ENCODE data around the gene FOXL2NB. TPM values are rescaled to one million over a fixed set of nuclear protein-coding genes. Genes with fewer than 3 reads are reported as not detected.

The FOXL2NB gene
- total RNA-seq, 1 donor from 2014 or later, result under 0.01 TPM

GRCh38 chr3:138976047-138976446 lies 29.0 kb downstream of the FOXL2NB start:
- Histone ChIP-seq H3K4me3 (ENCODE audit: low read depth, low read length) (no peak overlapping the region), H3K36me3 (ENCODE audit: control insufficient read depth, insufficient read depth, low read length) (no peaks in the 10 kb centered on the region), H3K27me3 (ENCODE audit: control insufficient read depth, insufficient read depth, low read length) (no peaks in the 10 kb centered on the region)
- FAIRE-seq, result no peak
- no peak for TF ChIP-seq CTCF (IDR thresholded peaks at IDR 0.05; ENCODE audit: insufficient read depth, low read length, severe bottlenecking)
- no peak for DNase-seq (ENCODE audit: low read depth)

- Histone ChIP-seq H3K4me3 (ENCODE audit: low read depth, low read length) (no peak overlapping the region), H3K36me3 (ENCODE audit: control insufficient read depth, insufficient read depth, low read length) (no peaks in the 10 kb centered on the region), H3K27me3 (ENCODE audit: control insufficient read depth, insufficient read depth, low read length) (no peaks in the 10 kb centered on the region)
- FAIRE-seq (no peak), DNase-seq (ENCODE audit: low read depth) (no peak)
- no peak for TF ChIP-seq CTCF (IDR thresholded peaks at IDR 0.05; ENCODE audit: insufficient read depth, low read length, severe bottlenecking)
Observed at GRCh38 chr3:138984816-138985215, 37.8 kb downstream of the FOXL2NB start.

- no peak for TF ChIP-seq CTCF (IDR thresholded peaks at IDR 0.05; ENCODE audit: insufficient read depth, low read length, severe bottlenecking)
- H3K27me3 ChIP-seq (ENCODE audit: control insufficient read depth, insufficient read depth, low read length), result no peaks in the 10 kb centered on the region
- DNase-seq (ENCODE audit: low read depth), result no peak
- no peak for FAIRE-seq
- no peaks in the 10 kb centered on the region for H3K36me3 ChIP-seq (ENCODE audit: control insufficient read depth, insufficient read depth, low read length)
- no peak overlapping the region for H3K4me3 ChIP-seq (ENCODE audit: low read depth, low read length)
Observed at GRCh38 chr3:138985932-138986331, 38.9 kb downstream of the FOXL2NB start.

GRCh38 chr3:138987181-138987580 lies 40.2 kb downstream of the FOXL2NB start:
- DNase-seq (ENCODE audit: low read depth) (no peak), FAIRE-seq (no peak)
- no peak overlapping the region for H3K4me3 ChIP-seq (ENCODE audit: low read depth, low read length)
- TF ChIP-seq CTCF (IDR thresholded peaks at IDR 0.05; ENCODE audit: insufficient read depth, low read length, severe bottlenecking), result no peak
- H3K36me3 ChIP-seq (ENCODE audit: control insufficient read depth, insufficient read depth, low read length), result no peaks in the 10 kb centered on the region
- H3K27me3 ChIP-seq (ENCODE audit: control insufficient read depth, insufficient read depth, low read length), result no peaks in the 10 kb centered on the region

GRCh38 chr3:138995706-138996105 lies 48.7 kb downstream of the FOXL2NB start:
- no peak for FAIRE-seq
- no peaks in the 10 kb centered on the region for H3K27me3 ChIP-seq (ENCODE audit: control insufficient read depth, insufficient read depth, low read length)
- no peaks in the 10 kb centered on the region for H3K36me3 ChIP-seq (ENCODE audit: control insufficient read depth, insufficient read depth, low read length)
- DNase-seq (ENCODE audit: low read depth), result no peak
- H3K4me3 ChIP-seq (ENCODE audit: low read depth, low read length), result no peak overlapping the region
- TF ChIP-seq CTCF (IDR thresholded peaks at IDR 0.05; ENCODE audit: insufficient read depth, low read length, severe bottlenecking), result no peak

Other genes starting within 250 kb of the FOXL2NB start
- gene PIK3CB, start 112.3 kb upstream of the FOXL2NB start, total RNA-seq, result 11.3 and 15.0 TPM in 2 replicates
- 0.26 and 0.51 TPM in 2 replicates for gene FOXL2, start 80 bp upstream of the FOXL2NB start, total RNA-seq
- gene PRR23A, start 59.1 kb downstream of the FOXL2NB start, total RNA-seq, result not detected in 2 replicates
- gene PRR23B, start 73.7 kb downstream of the FOXL2NB start, total RNA-seq, result not detected in 2 replicates
- gene PRR23C, start 97.7 kb downstream of the FOXL2NB start, total RNA-seq, result not detected in 2 replicates

Data from bronchial epithelial cell (primary cell).